GM18511 (cell line): ENCODE results near the gene CPT1B.
"Not testable (repeated sequence)": the region's sequence is repeated elsewhere in the genome, so short reads cannot be mapped to it uniquely, and the experiment has no call there.

Experiments
- ATAC-seq: cut with Tn5 transposase; IDR thresholded peaks from one replicate; pipeline ENCODE4 v1.9.1; 2021; ENCODE audit warnings: mild to moderate bottlenecking, moderate library complexity; ENCODE audit not compliant: unreplicated experiment

The CPT1B gene

GRCh38 chr22:50547263-50547985 lies 30.8 kb downstream of the CPT1B start:
- ATAC-seq = no peak

GRCh38 chr22:50546326-50547262 lies 31.6 kb downstream of the CPT1B start:
- ATAC-seq = no peak

DNA sequence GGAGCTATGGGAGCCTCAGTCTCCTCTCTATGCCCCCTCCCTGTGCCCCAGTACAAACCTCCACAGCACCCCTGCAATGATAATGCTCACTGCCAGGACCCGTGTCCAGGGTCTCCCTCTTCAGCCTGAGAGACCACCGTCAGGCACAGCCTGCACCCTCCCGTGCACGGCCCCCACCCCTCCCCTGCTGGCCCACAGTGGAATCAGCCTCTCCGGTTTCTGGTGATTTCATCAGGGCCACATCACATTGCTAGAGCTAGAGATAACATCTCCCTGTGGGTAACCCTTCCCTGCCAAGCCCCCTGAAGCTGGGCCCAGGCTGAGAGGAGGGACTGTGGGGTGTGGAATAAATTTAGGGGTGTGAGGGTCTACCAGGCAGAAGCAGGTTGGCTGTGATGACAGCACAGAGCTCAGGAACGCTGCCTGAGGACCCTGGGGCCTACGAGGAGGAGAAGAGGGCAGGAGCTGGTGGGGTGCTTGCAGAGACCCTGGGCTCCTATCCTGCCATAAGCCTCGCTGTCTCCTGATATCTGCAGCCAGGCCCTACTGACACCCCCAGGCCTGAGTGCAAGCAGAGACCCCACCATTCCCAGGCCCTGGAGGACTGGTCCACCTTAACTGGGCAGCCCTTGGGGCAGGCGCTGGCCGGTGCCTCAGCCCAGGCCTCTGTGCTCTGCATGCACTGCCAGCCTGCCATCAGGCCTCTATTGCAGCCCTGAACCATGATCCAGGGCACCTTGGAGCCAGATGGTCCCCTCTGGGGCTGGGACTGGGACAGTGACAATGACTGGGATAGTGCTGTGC lies 32.5 kb downstream of the CPT1B start, which contains the start of gene KLHDC7B:
Gene KLHDC7B, plus strand, starts transcription at position 378 of the 804 bp plus-strand sequence. Its CDS starts 345 bp downstream, at position 723.
- ATAC-seq = no peak

DNA sequence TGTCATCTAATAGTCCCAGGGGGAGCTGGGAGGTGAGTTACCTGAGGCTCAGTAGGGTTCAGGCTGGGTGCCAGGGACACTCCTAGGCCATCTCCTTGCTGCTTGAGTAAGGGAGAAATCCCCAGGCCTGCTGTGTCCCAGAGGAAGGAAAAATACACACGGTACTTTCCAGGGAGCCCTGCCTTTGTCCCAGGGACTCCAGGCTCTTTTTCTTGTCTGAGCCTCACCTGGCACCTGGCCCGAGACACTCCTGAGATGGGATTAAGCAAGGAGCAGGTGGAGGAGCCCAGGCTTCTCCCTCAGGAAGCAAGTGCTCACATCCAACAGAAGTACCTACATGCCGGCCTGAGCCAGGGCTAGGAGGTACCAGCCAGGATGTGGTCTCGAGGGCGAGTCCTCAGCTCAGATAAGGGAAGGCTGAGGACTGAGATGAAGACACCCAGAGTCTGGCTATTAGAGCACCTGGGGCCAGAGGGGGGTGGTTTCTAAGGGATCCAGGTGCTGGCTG lies 33.4 kb downstream of the CPT1B start:
- no peak for ATAC-seq

DNA sequence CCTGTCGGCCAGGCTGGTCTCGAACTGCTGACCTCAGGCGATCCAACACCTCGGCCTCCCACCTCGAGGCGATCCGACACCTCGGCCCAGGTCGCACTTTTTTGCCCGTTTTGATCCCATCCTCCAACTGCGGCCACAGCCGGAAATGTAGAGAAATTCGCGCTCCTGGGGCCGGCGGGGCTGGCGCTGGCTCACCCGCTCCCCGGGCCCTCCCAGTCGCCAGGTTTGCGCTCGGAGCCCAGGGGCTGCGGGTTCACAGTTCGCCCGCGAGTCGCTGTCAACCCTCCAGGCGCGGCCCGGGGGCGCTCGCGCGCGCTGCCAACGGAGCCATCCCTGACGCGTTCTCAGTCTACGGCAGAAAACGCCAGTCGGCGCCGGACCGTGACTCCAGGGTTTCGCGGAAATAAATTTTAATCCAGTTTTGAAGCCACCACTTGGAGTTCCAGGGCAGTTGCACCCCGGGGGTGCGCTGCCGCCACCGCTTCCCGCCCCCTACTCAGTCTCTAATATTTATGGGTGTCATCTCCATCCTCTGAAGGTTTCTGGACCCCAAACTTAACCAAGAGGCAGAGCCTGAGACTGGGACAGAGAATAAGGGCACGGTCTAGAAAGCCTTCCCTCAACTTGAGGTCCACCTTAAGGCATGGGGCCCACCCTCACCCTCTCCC lies 34.0 kb downstream of the CPT1B start:
- no peak for ATAC-seq

GRCh38 chr22:50542416-50542927 lies 35.8 kb downstream of the CPT1B start:
- ATAC-seq = no peak

DNA sequence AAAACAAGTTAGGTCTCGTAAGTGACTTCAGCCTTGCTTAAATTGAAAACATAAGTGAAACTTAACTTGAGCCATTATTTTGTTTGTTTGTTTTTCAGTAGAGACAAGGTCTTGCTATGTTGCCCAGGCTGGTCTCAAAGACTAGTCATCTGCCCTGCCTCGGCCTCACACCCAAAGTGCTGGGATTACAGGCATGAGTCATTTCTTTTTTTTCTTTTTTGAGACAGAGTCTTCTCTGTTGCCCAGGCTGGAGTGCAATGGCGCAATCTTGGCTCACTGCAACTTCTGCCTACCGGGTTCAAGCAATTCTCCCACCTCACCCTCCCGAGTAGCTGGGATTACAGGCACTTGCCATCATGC lies 36.6 kb downstream of the CPT1B start:
- not testable (repeated sequence) for ATAC-seq

- no peak for ATAC-seq
These were observed 37.8 kb downstream of the CPT1B start for GRCh38 chr22:50540381-50540780.

DNA sequence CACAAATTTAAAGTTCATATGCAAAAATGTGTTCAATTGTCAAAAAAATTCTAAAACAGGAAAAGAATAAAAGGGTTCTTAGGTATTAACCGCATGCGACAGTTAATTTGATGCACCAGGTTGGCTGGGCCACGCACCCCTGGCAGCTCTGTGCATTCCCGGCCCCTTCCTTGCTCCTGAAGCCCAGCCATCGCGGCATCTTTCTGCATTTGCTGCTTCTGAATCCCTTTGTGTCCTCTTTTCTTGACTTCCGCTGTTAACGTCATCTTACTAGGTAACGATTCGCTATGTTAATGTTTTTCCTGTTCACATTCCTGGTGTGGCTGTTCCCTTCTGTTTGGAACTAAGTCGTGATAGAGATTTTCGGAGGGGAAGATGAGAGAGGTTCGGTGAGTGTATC lies 40.5 kb downstream of the CPT1B start:
- ATAC-seq = no peak

DNA sequence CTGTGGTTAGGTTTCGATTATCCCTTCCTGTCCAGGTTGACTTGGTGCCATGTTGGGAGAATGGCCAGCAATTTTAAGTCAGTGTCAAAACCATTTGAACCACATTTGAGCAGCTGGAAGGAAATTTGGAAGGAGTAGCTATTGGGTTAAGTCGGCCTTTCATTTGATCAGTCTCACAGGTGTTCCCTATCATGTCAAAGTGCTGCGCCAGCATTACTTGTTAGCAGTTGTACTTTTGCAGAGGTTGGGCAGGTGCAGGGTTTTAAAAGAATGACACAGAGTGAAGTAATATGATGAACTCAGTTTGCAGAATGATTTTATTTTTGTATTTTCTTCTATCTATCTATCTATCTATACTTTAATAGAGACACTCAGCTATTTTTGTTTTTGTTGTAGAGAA lies 42.0 kb downstream of the CPT1B start:
- no peak for ATAC-seq

- no peak for ATAC-seq
These were observed 43.1 kb downstream of the CPT1B start for GRCh38 chr22:50535113-50535512.

- ATAC-seq = not testable (repeated sequence)
These were observed 44.1 kb downstream of the CPT1B start for GRCh38 chr22:50533856-50534711.

DNA sequence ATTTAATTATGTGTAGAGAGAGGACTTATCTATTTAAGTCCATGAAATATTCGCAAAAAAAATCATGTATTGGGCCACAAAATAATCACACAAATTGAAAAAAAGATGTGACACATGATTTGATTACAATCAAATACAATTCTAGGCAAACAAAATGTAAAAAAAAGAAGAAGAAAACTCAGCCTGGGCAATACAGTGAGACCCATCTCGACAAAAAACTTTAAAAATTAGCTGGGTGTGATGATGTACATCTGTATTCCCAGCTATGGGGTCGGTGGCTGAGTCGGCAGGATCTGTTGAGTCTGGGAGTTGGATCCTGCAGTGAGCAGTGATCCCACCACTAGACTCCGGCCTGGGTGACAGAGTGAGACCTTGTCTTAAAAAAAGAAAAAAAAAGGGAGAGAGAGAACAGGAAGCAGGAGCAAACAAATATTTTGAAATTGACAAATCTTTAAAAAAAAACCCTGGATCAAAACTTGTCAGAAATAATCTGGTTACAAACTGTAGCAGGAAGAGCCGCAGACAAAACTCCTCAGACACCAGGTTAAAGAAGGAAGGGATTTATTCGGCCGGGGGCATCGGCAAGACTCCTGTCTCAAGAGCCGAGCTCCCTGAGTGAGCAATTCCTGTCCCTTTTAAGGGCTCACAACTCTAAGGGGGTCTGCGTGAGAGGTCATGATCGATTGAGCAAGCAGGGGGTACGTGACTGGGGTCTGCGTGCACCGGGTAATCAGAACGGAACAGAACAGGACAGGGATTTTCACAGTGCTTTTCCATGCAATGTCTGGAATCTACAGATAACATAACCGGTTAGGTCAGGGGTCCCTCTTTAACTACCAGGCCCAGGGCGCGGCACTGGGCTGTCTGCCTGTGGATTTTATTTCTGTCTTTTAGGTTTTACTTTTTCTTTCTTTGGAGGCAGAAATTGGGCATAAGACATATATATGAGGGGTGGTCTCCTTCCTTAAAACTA lies 45.1 kb downstream of the CPT1B start:
- ATAC-seq = no peak

GRCh38 chr22:50531962-50532674 lies 46.1 kb downstream of the CPT1B start:
- no peak for ATAC-seq

- no peak for ATAC-seq
These were observed 46.7 kb downstream of the CPT1B start for GRCh38 chr22:50531546-50531961.

DNA sequence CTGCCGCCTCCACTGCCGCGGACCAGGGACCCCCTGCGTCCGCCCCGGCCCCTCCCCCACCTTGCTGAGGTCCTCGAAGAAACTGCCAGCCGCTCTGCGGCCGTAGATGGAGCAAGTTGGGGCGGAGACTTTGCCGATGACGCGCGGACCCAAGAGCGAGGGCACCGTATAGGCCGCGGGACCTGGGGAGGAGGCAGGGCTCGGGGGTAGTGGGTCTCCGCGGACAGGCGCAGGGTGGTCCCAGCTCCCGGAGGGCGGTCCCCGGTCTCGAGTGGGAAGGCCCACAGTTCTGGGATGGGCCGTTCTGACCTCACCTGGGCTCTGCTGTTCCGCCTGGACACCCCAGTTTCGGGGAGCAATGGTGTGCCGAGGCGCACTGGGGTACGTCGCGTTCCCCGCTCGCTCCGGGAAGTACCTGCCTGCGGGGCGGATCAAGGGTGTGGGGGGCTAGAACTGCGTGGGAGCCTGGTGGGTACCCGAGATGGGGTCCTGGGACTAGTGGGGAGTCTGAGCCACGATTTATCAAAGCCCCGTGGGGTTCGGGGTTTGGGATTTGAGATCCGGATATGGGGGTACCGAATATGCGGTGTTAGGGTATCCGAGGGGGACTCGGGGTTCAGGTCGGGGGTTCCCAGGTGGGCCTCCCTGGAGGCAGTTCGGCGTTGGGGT lies 47.2 kb downstream of the CPT1B start:
- peak; percentile 26 for ATAC-seq

GRCh38 chr22:50530580-50530876 lies 47.7 kb downstream of the CPT1B start:
- no peak for ATAC-seq
